Activated T-cell treated with anti-CD3 and anti-CD28 coated beads, Interleukin-2, amount 50 U/mL, for 72 hours (primary cell): ENCODE measurements around the gene IMPDH1. TPM values are rescaled to one million over a fixed set of nuclear protein-coding genes. Genes with fewer than 3 reads are reported as not detected.

Experiments used
- ATAC-seq, 2 donors: fragments of 150-1000 bp; cut with Tn5 transposase; replicated peaks in 1 of 2; 2 replicates each; pipeline ENCODE4 v1.10.0; 2021; ENCODE audit warnings: moderate library complexity in 2 of 2, mild to moderate bottlenecking in 1 of 2
- DNase-seq, 2 donors: peaks; one replicate each; pipeline ENCODE4 v3.0.0; 2021 to 2022; ENCODE audit warnings: mixed read lengths in 1 of 2
- H3K27ac Mint-ChIP-seq: one replicate; pipeline ENCODE4 v1.8.0; 2022; ENCODE audit warnings: mild to moderate bottlenecking, moderate library complexity, mixed read lengths
- H3K27me3 Mint-ChIP-seq: one replicate; pipeline ENCODE4 v1.8.0; 2022; ENCODE audit warnings: low read depth, mixed read lengths
- H3K36me3 Mint-ChIP-seq, 2 donors: one replicate each; pipeline ENCODE4 v1.8.0; 2022; ENCODE audit warnings: mixed read lengths in 2 of 2, mild to moderate bottlenecking in 1 of 2; ENCODE audit not compliant: insufficient read depth in 2 of 2
- H3K4me1 Mint-ChIP-seq: one replicate; pipeline ENCODE4 v1.8.0; 2022; ENCODE audit warnings: low read depth, mixed read lengths
- H3K4me3 Mint-ChIP-seq, 2 donors: one replicate each; pipeline ENCODE4 v1.8.0; 2022; ENCODE audit warnings: mild to moderate bottlenecking in 2 of 2, mixed read lengths in 2 of 2, moderate library complexity in 2 of 2
- H3K9me3 Mint-ChIP-seq, 2 donors: one replicate each; pipeline ENCODE4 v1.8.0; 2022; ENCODE audit warnings: mixed read lengths in 2 of 2
- total RNA-seq, 2 donors: library from RNA; stranded (reverse); gene quantifications; one replicate each; pipeline ENCODE4 v1.2.3, GENCODE V29; 2022

Gene IMPDH1
- total RNA-seq, 2 donors from 2014 or later: 39.5 to 41.3 TPM

- no peaks in the 10 kb centered on the region for H3K9me3 Mint-ChIP-seq
- H3K36me3 Mint-ChIP-seq: peaks cover 0 to 2% of the 10 kb centered on the region in 2 donors
- H3K4me1 Mint-ChIP-seq: peaks cover 23% of the 10 kb centered on the region
- ATAC-seq: no peak
- DNase-seq: no peak
- no peak overlapping the region for H3K27ac Mint-ChIP-seq
- H3K4me3 Mint-ChIP-seq: no peak overlapping the region
- H3K27me3 Mint-ChIP-seq: peaks cover 62% of the 10 kb centered on the region
Observed at GRCh38 chr7:128364166-128364870, 45.5 kb downstream of the IMPDH1 start.

- Mint-ChIP-seq H3K27me3 (peaks cover 67% of the 10 kb centered on the region), H3K27ac (no peak overlapping the region), H3K4me3 (no peak overlapping the region), H3K4me1 (peaks cover 23% of the 10 kb centered on the region), H3K9me3 (no peaks in the 10 kb centered on the region), H3K36me3 (peaks cover 0 to 2% of the 10 kb centered on the region in 2 donors)
- no peak for DNase-seq
- no peak for ATAC-seq
Observed at GRCh38 chr7:128363261-128363721, 46.5 kb downstream of the IMPDH1 start.

- Mint-ChIP-seq H3K27ac (no peak overlapping the region), H3K9me3 (no peaks in the 10 kb centered on the region), H3K4me3 (peak overlapping the region; percentile 85 to 86), H3K36me3 (peaks cover 0 to 2% of the 10 kb centered on the region in 2 donors), H3K27me3 (peaks cover 71% of the 10 kb centered on the region), H3K4me1 (peaks cover 23% of the 10 kb centered on the region)
- ATAC-seq (peak; percentile 89 to 90), DNase-seq (peak; percentile 14 to 30)
Observed at GRCh38 chr7:128362670-128363069, 47.1 kb downstream of the IMPDH1 start.

- ATAC-seq (peak; percentile 64 to 66), DNase-seq (peak; percentile 53)
- Mint-ChIP-seq H3K27ac (no peak within 1 kb of the TSS), H3K9me3 (no peaks in the 10 kb centered on the region), H3K4me3 (peak within 1 kb of the TSS; percentile 85 to 86), H3K4me1 (peaks cover 23% of the 10 kb centered on the region), H3K36me3 (peaks cover 0 to 2% of the 10 kb centered on the region in 2 donors), H3K27me3 (peaks cover 61% of the 10 kb centered on the region)
Observed at GRCh38 chr7:128361411-128362379, 48.1 kb downstream of the IMPDH1 start, which contains the start of gene PRRT4. PRRT4 (minus strand) TSS chr7:128361690.

- Mint-ChIP-seq H3K27ac (no peak overlapping the region), H3K36me3 (peaks cover 0 to 2% of the 10 kb centered on the region in 2 donors), H3K9me3 (no peaks in the 10 kb centered on the region), H3K4me1 (peaks cover 23% of the 10 kb centered on the region), H3K4me3 (no peak overlapping the region), H3K27me3 (peaks cover 53% of the 10 kb centered on the region)
- ATAC-seq: no peak
- DNase-seq: no peak
Observed at GRCh38 chr7:128360359-128360678, 49.5 kb downstream of the IMPDH1 start.

GRCh38 chr7:128359939-128360338 is 49.8 kb downstream of the IMPDH1 start:
- Mint-ChIP-seq H3K4me1 (peaks cover 23% of the 10 kb centered on the region), H3K27me3 (peaks cover 49% of the 10 kb centered on the region), H3K36me3 (peaks cover 0 to 2% of the 10 kb centered on the region in 2 donors), H3K9me3 (no peaks in the 10 kb centered on the region), H3K27ac (no peak overlapping the region), H3K4me3 (no peak overlapping the region)
- DNase-seq: no peak
- no peak for ATAC-seq

GRCh38 chr7:128359336-128359735 is 50.4 kb downstream of the IMPDH1 start:
- Mint-ChIP-seq H3K36me3 (peaks cover 0 to 2% of the 10 kb centered on the region in 2 donors), H3K4me3 (peak overlapping the region in 1 of 2 donors; percentile 34), H3K9me3 (no peaks in the 10 kb centered on the region), H3K27me3 (peaks cover 43% of the 10 kb centered on the region), H3K27ac (no peak overlapping the region), H3K4me1 (peaks cover 23% of the 10 kb centered on the region)
- ATAC-seq (no peak), DNase-seq (no peak)

- Mint-ChIP-seq H3K9me3 (no peaks in the 10 kb centered on the region), H3K4me1 (peaks cover 23% of the 10 kb centered on the region), H3K27me3 (peaks cover 43% of the 10 kb centered on the region), H3K36me3 (peaks cover 0 to 2% of the 10 kb centered on the region in 2 donors), H3K4me3 (no peak overlapping the region), H3K27ac (no peak overlapping the region)
- DNase-seq (no peak), ATAC-seq (no peak)
Observed at GRCh38 chr7:128358233-128358632, 51.5 kb downstream of the IMPDH1 start.

- Mint-ChIP-seq H3K36me3 (peaks cover 0 to 5% of the 10 kb centered on the region in 2 donors), H3K27me3 (peaks cover 47% of the 10 kb centered on the region), H3K4me3 (no peak overlapping the region), H3K27ac (no peak overlapping the region), H3K4me1 (peaks cover 13% of the 10 kb centered on the region), H3K9me3 (no peaks in the 10 kb centered on the region)
- DNase-seq: no peak
- ATAC-seq: no peak
Observed at GRCh38 chr7:128357217-128357613, 52.6 kb downstream of the IMPDH1 start.

- ATAC-seq (no peak), DNase-seq (no peak)
- H3K27ac Mint-ChIP-seq: no peak overlapping the region
- peaks cover 8% of the 10 kb centered on the region for H3K4me1 Mint-ChIP-seq
- no peak overlapping the region for H3K4me3 Mint-ChIP-seq
- no peaks in the 10 kb centered on the region for H3K9me3 Mint-ChIP-seq
- H3K27me3 Mint-ChIP-seq: peaks cover 42% of the 10 kb centered on the region
- peaks cover 0 to 3% of the 10 kb centered on the region in 2 donors for H3K36me3 Mint-ChIP-seq
Observed at GRCh38 chr7:128356546-128357216, 53.1 kb downstream of the IMPDH1 start.

GRCh38 chr7:128353610-128354009 is 56.2 kb downstream of the IMPDH1 start:
- peaks cover 50% of the 10 kb centered on the region for H3K27me3 Mint-ChIP-seq
- DNase-seq: no peak
- no peak overlapping the region for H3K27ac Mint-ChIP-seq
- no peak for ATAC-seq
- no peak overlapping the region for H3K4me3 Mint-ChIP-seq
- H3K9me3 Mint-ChIP-seq: no peaks in the 10 kb centered on the region
- peaks cover 0 to 3% of the 10 kb centered on the region in 2 donors for H3K36me3 Mint-ChIP-seq
- no peaks in the 10 kb centered on the region for H3K4me1 Mint-ChIP-seq

GRCh38 chr7:128353189-128353588 is 56.6 kb downstream of the IMPDH1 start:
- no peaks in the 10 kb centered on the region for H3K9me3 Mint-ChIP-seq
- H3K27ac Mint-ChIP-seq: no peak overlapping the region
- H3K4me3 Mint-ChIP-seq: peak overlapping the region; percentile 26 to 29
- peaks cover 50% of the 10 kb centered on the region for H3K27me3 Mint-ChIP-seq
- DNase-seq: no peak
- H3K36me3 Mint-ChIP-seq: peaks cover 0 to 3% of the 10 kb centered on the region in 2 donors
- no peaks in the 10 kb centered on the region for H3K4me1 Mint-ChIP-seq
- no peak for ATAC-seq
